ENCODE measurements around the gene XRCC4.
"Not testable (repeated sequence)": the region's sequence is repeated elsewhere in the genome, so short reads cannot be mapped to it uniquely, and the experiment has no call there.

Gene XRCC4

DNA sequence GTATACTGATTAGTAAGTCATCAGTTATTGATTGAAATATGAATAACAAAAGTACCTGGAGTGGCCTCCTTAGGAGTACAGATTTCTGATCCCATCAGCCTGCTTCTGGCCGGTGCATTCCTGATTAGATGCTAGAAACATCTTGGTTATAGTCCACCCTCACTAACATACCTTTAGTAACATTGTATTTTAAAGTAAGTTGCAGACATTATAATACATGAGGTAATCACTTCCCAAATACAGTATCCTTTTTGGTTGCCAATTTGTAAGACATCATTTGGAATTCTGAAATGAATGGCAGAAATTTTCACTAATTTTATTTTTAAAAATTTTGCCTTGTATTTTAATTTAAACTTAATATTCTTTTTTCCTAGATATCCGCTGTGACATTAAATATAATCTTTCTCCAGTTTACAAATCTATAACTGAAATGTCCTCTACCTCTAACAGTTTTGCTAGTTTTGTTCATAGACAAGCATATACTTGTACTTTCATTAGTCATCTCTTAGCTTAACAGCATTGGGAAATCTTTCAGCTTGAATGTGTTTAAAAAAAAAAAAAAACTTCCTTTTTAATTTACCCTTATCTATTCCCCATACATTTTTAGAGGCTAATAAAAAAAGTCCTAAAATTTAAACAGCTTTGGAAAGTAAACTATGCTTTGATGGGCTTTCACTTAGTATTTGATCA, 178.9 kb downstream of the XRCC4 start:
- no peaks in the 10 kb centered on the region for H3K27me3 ChIP-seq (ENCODE audit: control insufficient read depth, insufficient read depth, low read length)
- H3K4me3 ChIP-seq (ENCODE audit: low read depth, low read length): no peak overlapping the region
- no peaks in the 10 kb centered on the region for H3K36me3 ChIP-seq (ENCODE audit: control insufficient read depth, insufficient read depth, low read length)
- no peak overlapping the region for H3K9ac ChIP-seq (ENCODE audit: low read length)
- H3K4me1 ChIP-seq (ENCODE audit: control insufficient read depth, insufficient read depth, low read length): 0 out of 2 replicates have a peak, but pooled peaks cover 4% of the 10 kb centered on the region
- H3K27ac ChIP-seq (ENCODE audit: low read depth, low read length): no peak overlapping the region
- H3K9me3 ChIP-seq (ENCODE audit: control insufficient read depth, insufficient read depth, low read depth, low read length): no peaks in the 10 kb centered on the region

DNA sequence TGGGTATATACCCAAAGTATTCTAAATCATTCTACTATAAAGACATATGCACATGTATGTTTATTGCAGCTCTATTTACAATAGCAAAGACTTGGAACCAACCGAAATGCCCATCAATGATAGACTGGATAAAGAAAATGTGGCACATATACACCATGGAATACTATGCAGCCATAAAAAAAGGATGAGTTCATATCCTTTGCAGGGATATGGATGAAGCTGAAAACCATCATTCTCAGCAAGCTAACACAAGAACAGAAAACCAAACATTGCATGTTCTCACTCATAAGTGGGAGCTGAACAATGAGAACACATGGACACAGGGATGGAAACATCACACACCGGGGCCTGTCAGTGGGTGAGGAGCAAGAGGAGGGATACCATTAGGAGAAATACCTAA, 180.3 kb downstream of the XRCC4 start:
- not testable (repeated sequence) for H3K4me1 ChIP-seq (ENCODE audit: control insufficient read depth, insufficient read depth, low read length); H3K36me3 ChIP-seq (ENCODE audit: control insufficient read depth, insufficient read depth, low read length); H3K9me3 ChIP-seq (ENCODE audit: control insufficient read depth, insufficient read depth, low read depth, low read length); H3K27ac ChIP-seq (ENCODE audit: low read depth, low read length); H3K27me3 ChIP-seq (ENCODE audit: control insufficient read depth, insufficient read depth, low read length); H3K9ac ChIP-seq (ENCODE audit: low read length); H3K4me3 ChIP-seq (ENCODE audit: low read depth, low read length)

DNA sequence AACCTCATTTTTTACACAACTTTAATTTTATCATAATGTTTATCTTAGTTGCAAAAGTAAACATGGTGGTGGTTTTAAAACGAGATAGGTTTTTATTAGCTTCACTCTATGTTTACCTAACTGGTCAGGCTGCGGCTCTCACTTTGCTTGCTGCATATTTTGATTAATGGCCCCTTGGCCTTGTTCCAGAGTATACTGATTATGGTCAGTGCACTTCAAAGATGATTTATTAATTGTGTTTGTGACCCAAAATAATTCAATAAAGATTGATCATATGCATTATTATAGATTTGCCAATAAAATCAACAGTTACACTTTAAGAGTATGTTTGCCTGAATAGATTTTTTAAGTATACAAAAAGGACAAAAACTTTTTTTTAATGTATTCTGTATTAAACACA, 188.0 kb downstream of the XRCC4 start:
- H3K4me3 ChIP-seq (ENCODE audit: low read depth, low read length): no peak overlapping the region
- H3K27ac ChIP-seq (ENCODE audit: low read depth, low read length): no peak overlapping the region
- no peaks in the 10 kb centered on the region for H3K36me3 ChIP-seq (ENCODE audit: control insufficient read depth, insufficient read depth, low read length)
- H3K4me1 ChIP-seq (ENCODE audit: control insufficient read depth, insufficient read depth, low read length): no peaks in the 10 kb centered on the region
- H3K27me3 ChIP-seq (ENCODE audit: control insufficient read depth, insufficient read depth, low read length): no peaks in the 10 kb centered on the region
- no peak overlapping the region for H3K9ac ChIP-seq (ENCODE audit: low read length)
- no peaks in the 10 kb centered on the region for H3K9me3 ChIP-seq (ENCODE audit: control insufficient read depth, insufficient read depth, low read depth, low read length)

DNA sequence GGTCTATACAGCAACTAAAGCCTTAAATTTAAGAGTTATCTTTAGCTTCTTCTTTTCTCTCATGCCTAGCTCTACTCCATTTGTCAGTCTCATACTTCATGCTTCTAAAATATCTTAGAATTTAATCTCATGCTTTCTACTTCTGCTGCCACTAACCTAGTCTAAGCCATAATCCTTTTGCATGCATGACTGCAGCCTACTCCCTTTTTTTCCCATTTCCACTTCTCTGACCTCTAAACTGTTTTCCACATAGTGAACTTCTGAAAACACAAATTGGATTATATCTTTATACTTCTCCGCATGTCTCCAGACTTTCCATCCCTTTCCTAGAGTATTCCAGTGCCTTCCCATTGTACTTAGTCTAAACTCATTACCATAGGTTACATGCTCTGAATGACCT, 193.0 kb downstream of the XRCC4 start:
- H3K27ac ChIP-seq (ENCODE audit: low read depth, low read length): no peak overlapping the region
- H3K4me3 ChIP-seq (ENCODE audit: low read depth, low read length): no peak overlapping the region
- H3K27me3 ChIP-seq (ENCODE audit: control insufficient read depth, insufficient read depth, low read length): no peaks in the 10 kb centered on the region
- peaks cover 3% of the 10 kb centered on the region; the same call in 1 of the 2 replicates for H3K9me3 ChIP-seq (ENCODE audit: control insufficient read depth, insufficient read depth, low read depth, low read length)
- no peaks in the 10 kb centered on the region for H3K4me1 ChIP-seq (ENCODE audit: control insufficient read depth, insufficient read depth, low read length)
- no peaks in the 10 kb centered on the region for H3K36me3 ChIP-seq (ENCODE audit: control insufficient read depth, insufficient read depth, low read length)
- no peak overlapping the region for H3K9ac ChIP-seq (ENCODE audit: low read length)

DNA sequence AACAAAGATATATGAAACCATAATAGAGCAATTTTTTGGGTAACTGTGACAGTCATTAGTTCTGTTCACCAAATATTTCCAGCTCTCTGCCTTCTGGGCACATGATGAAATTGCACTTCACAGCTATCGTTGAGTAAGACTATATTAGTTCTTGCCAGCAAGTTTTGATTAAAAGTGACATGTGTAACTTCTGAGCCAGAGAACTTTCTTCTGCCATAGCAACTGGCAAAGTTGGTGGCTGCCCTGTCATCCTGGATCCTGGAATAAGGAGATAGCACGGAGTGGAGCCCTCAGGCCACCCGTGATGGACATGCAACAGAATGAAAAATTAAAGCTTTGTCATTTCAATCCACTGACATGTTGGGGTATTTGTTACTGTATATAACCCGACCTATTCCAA, 199.8 kb downstream of the XRCC4 start:
- Histone ChIP-seq H3K9me3 (ENCODE audit: control insufficient read depth, insufficient read depth, low read depth, low read length) (peaks cover 3% of the 10 kb centered on the region; the same call in 1 of the 2 replicates), H3K9ac (ENCODE audit: low read length) (no peak overlapping the region), H3K27ac (ENCODE audit: low read depth, low read length) (no peak overlapping the region), H3K27me3 (ENCODE audit: control insufficient read depth, insufficient read depth, low read length) (no peaks in the 10 kb centered on the region), H3K4me1 (ENCODE audit: control insufficient read depth, insufficient read depth, low read length) (no peaks in the 10 kb centered on the region), H3K4me3 (ENCODE audit: low read depth, low read length) (no peak overlapping the region), H3K36me3 (ENCODE audit: control insufficient read depth, insufficient read depth, low read length) (no peaks in the 10 kb centered on the region)

DNA sequence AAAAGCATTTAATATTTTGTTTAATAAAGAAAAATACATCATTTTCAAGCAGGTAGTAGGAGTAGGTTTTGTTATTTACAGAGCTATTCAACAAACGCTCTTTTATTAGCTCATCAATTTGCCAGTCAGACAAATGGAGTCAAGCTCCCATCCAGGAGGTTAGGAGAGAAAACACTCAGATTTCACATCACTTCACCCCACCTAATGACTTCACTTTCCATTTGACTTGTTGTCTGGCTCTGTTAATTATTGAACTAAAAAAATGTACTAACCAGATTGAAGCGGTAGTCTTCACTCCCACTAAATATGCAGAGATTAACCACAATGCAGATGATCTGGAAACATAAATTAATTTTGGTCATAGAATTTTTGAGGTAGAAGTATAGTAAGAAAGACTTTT, 200.6 kb downstream of the XRCC4 start:
- Histone ChIP-seq H3K9ac (ENCODE audit: low read length) (no peak overlapping the region), H3K4me3 (ENCODE audit: low read depth, low read length) (no peak overlapping the region), H3K4me1 (ENCODE audit: control insufficient read depth, insufficient read depth, low read length) (no peaks in the 10 kb centered on the region), H3K36me3 (ENCODE audit: control insufficient read depth, insufficient read depth, low read length) (no peaks in the 10 kb centered on the region), H3K9me3 (ENCODE audit: control insufficient read depth, insufficient read depth, low read depth, low read length) (peaks cover 3% of the 10 kb centered on the region; the same call in 1 of the 2 replicates), H3K27me3 (ENCODE audit: control insufficient read depth, insufficient read depth, low read length) (no peaks in the 10 kb centered on the region), H3K27ac (ENCODE audit: low read depth, low read length) (no peak overlapping the region)

DNA sequence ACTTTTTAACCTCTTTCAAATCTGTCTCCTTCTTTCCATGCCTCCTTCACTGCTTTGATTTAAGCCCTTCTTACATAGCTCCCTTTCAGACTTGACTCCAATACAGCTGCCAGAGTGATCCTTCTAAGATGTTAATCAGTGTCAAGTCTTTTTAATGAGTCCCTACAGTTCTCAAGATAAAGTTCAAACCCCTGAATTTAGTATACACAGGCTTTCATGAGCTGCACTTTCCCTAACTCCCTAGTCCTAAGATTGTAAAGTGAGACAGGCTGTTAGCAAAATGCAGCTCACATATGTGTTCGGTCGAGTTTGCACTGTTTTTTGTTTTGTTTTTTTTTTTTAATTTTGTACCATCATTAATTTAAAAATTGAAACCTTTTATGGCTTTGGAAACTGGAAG, 203.8 kb downstream of the XRCC4 start:
- Histone ChIP-seq H3K4me3 (ENCODE audit: low read depth, low read length) (no peak overlapping the region), H3K27me3 (ENCODE audit: control insufficient read depth, insufficient read depth, low read length) (no peaks in the 10 kb centered on the region), H3K9ac (ENCODE audit: low read length) (no peak overlapping the region), H3K4me1 (ENCODE audit: control insufficient read depth, insufficient read depth, low read length) (no peaks in the 10 kb centered on the region), H3K9me3 (ENCODE audit: control insufficient read depth, insufficient read depth, low read depth, low read length) (no peaks in the 10 kb centered on the region), H3K36me3 (ENCODE audit: control insufficient read depth, insufficient read depth, low read length) (no peaks in the 10 kb centered on the region), H3K27ac (ENCODE audit: low read depth, low read length) (no peak overlapping the region)

DNA sequence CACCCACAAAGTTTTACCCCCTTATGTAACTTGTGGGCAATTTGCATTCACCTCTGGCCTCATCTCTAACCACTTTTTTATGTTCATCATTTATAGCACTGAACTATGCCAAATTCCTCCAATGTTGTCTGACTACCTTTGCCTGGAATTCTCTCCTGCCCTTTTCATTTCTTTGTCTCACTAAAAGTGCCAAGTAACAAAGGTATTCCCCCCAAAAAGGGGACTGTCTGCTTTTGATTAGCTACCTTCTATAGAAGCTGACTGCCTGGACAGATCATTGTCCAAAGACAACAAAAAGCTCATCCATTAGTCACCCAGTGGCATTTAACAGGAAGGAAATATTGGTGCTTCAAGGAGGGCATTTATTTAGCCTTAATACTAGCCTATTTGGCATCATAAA, 204.3 kb downstream of the XRCC4 start:
- no peaks in the 10 kb centered on the region for H3K9me3 ChIP-seq (ENCODE audit: control insufficient read depth, insufficient read depth, low read depth, low read length)
- no peaks in the 10 kb centered on the region for H3K4me1 ChIP-seq (ENCODE audit: control insufficient read depth, insufficient read depth, low read length)
- no peaks in the 10 kb centered on the region for H3K27me3 ChIP-seq (ENCODE audit: control insufficient read depth, insufficient read depth, low read length)
- H3K9ac ChIP-seq (ENCODE audit: low read length): no peak overlapping the region
- no peak overlapping the region for H3K4me3 ChIP-seq (ENCODE audit: low read depth, low read length)
- no peaks in the 10 kb centered on the region for H3K36me3 ChIP-seq (ENCODE audit: control insufficient read depth, insufficient read depth, low read length)
- H3K27ac ChIP-seq (ENCODE audit: low read depth, low read length): no peak overlapping the region

DNA sequence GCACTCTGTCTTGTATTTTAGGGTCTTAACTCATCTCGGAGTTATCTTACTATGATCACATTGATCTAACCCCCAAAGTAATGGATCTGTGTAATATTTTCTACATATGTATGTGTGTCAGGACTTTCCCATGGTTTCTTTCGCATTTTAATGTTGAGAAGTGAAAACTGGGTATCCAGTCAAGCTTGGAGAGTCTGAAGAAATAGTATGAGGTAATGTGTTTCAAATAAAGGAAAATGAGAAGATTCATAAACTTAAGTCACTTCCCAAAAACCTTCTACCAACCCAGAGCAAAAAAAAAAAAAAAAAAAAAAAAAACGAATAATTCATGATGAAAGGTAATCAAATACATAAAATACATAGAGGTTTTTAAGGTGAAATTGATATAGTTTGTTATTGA, 206.4 kb downstream of the XRCC4 start:
- Histone ChIP-seq H3K9ac (ENCODE audit: low read length) (no peak overlapping the region), H3K4me3 (ENCODE audit: low read depth, low read length) (no peak overlapping the region), H3K9me3 (ENCODE audit: control insufficient read depth, insufficient read depth, low read depth, low read length) (no peaks in the 10 kb centered on the region), H3K4me1 (ENCODE audit: control insufficient read depth, insufficient read depth, low read length) (no peaks in the 10 kb centered on the region), H3K27me3 (ENCODE audit: control insufficient read depth, insufficient read depth, low read length) (no peaks in the 10 kb centered on the region), H3K27ac (ENCODE audit: low read depth, low read length) (no peak overlapping the region), H3K36me3 (ENCODE audit: control insufficient read depth, insufficient read depth, low read length) (no peaks in the 10 kb centered on the region)

DNA sequence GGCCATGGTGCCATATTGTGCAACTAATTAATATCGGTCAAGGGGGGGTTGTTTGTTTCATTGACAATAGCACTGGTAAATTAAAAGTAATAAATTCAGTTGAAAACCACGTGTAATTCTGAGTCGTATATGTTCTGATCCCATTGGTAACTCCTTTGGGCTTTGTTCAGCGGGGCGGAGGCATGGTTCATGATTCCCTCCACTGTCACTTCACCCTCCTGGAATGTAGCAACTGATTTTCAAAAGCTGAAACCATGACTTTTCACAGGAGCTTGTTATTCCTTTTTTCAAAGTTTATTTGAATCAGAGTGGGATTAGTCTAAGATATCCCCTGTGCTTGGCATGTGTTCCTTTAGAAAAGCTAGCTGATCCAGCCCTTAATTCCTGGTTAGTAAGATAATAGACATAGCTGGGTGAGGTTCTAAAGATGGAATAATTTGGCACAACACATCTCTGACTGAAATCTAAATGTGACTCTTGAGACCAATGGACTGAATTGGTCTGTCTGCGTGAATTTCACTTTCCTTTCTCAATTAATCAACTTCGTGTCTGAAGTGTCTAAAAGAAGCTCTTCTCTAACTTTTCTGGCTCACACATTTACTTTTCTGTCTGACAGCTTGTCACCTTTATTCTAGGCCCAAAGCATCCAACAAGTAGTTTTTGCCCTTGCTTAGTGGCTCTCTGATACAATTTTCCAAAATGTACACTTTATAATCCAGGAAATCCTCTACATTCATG, 208.5 kb downstream of the XRCC4 start:
- Histone ChIP-seq H3K36me3 (ENCODE audit: control insufficient read depth, insufficient read depth, low read length) (no peaks in the 10 kb centered on the region), H3K9me3 (ENCODE audit: control insufficient read depth, insufficient read depth, low read depth, low read length) (no peaks in the 10 kb centered on the region), H3K27me3 (ENCODE audit: control insufficient read depth, insufficient read depth, low read length) (no peaks in the 10 kb centered on the region), H3K27ac (ENCODE audit: low read depth, low read length) (no peak overlapping the region), H3K9ac (ENCODE audit: low read length) (no peak overlapping the region), H3K4me1 (ENCODE audit: control insufficient read depth, insufficient read depth, low read length) (peaks cover 5% of the 10 kb centered on the region; the same call in 1 of the 2 replicates), H3K4me3 (ENCODE audit: low read depth, low read length) (no peak overlapping the region)

DNA sequence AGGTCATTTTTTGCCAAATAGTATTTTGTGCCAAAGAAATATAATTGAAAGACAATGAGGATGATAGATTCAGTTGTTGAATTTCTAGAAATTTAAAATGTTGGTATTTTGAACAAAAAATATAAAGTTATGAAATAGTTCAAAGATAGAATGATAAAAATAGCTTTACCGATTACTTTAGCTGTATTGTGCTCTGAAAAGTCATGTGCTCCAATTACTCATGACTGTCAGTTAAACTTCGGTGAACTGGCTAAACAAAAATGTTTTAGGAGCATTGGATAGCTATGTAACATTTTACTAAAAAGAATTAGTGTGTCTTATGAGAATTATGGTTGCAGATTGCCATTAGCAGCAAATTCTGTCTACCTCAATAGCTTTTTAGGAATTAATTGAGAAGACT, 216.9 kb downstream of the XRCC4 start:
- H3K27me3 ChIP-seq (ENCODE audit: control insufficient read depth, insufficient read depth, low read length): no peaks in the 10 kb centered on the region
- peaks cover 3% of the 10 kb centered on the region; the same call in 1 of the 2 replicates for H3K9me3 ChIP-seq (ENCODE audit: control insufficient read depth, insufficient read depth, low read depth, low read length)
- H3K36me3 ChIP-seq (ENCODE audit: control insufficient read depth, insufficient read depth, low read length): no peaks in the 10 kb centered on the region
- no peak overlapping the region for H3K4me3 ChIP-seq (ENCODE audit: low read depth, low read length)
- H3K9ac ChIP-seq (ENCODE audit: low read length): no peak overlapping the region
- H3K27ac ChIP-seq (ENCODE audit: low read depth, low read length): no peak overlapping the region
- H3K4me1 ChIP-seq (ENCODE audit: control insufficient read depth, insufficient read depth, low read length): peaks cover 5% of the 10 kb centered on the region; the same call in 1 of the 2 replicates
